CD4-positive, alpha-beta T cell treated with Interferon gamma for 1 hour (primary cell): ENCODE results near the gene ZNF618.

ENCODE experiments used
- DNase-seq: peaks from one replicate; pipeline ENCODE4 v3.0.0-alpha.2; 2020

ZNF618 gene

GRCh38 chr9:113935677-113936380 lies 59.7 kb downstream of the ZNF618 start:
- DNase-seq = no peak

GRCh38 chr9:113940077-113940476 lies 64.0 kb downstream of the ZNF618 start:
- no peak for DNase-seq

GRCh38 chr9:113941056-113941455 lies 64.9 kb downstream of the ZNF618 start:
- no peak for DNase-seq

- no peak for DNase-seq
Measured at GRCh38 chr9:113941526-113941925, 65.4 kb downstream of the ZNF618 start.

- no peak for DNase-seq
Measured at GRCh38 chr9:113943112-113944009, 67.3 kb downstream of the ZNF618 start.

- no peak for DNase-seq
Measured at GRCh38 chr9:113945784-113946183, 69.7 kb downstream of the ZNF618 start.

- DNase-seq = no peak
Measured at GRCh38 chr9:113946496-113947115, 70.5 kb downstream of the ZNF618 start.

- no peak for DNase-seq
Measured at GRCh38 chr9:113947941-113948340, 71.8 kb downstream of the ZNF618 start.

GRCh38 chr9:113948891-113949570 lies 72.9 kb downstream of the ZNF618 start:
- no peak for DNase-seq

- no peak for DNase-seq
Measured at GRCh38 chr9:113949571-113950078, 73.5 kb downstream of the ZNF618 start.

- no peak for DNase-seq
Measured at GRCh38 chr9:113950195-113951031, 74.3 kb downstream of the ZNF618 start.

- DNase-seq = no peak
Measured at GRCh38 chr9:113951032-113951372, 74.9 kb downstream of the ZNF618 start.

- DNase-seq = no peak
Measured at GRCh38 chr9:113952676-113953075, 76.6 kb downstream of the ZNF618 start.

- DNase-seq = no peak
Measured at GRCh38 chr9:113953531-113953930, 77.4 kb downstream of the ZNF618 start.

GRCh38 chr9:113954591-113954990 lies 78.5 kb downstream of the ZNF618 start:
- no peak for DNase-seq

- DNase-seq = no peak
Measured at GRCh38 chr9:113955076-113955752, 79.1 kb downstream of the ZNF618 start.

- no peak for DNase-seq
Measured at GRCh38 chr9:113956901-113957300, 80.8 kb downstream of the ZNF618 start.

- DNase-seq = no peak
Measured at GRCh38 chr9:113957351-113957750, 81.2 kb downstream of the ZNF618 start.

- no peak for DNase-seq
Measured at GRCh38 chr9:113957821-113958341, 81.8 kb downstream of the ZNF618 start.

GRCh38 chr9:113958556-113958955 lies 82.4 kb downstream of the ZNF618 start:
- DNase-seq = no peak

GRCh38 chr9:113960768-113961167 lies 84.7 kb downstream of the ZNF618 start:
- DNase-seq = no peak
